Stimulated activated CD4-positive, alpha-beta T cell treated with anti-CD3 and anti-CD28 coated beads, Interleukin-15, amount 100 ng/mL, for 48 hours (primary cell): ENCODE data around the gene SATB1.
"Not testable (repeated sequence)": the region's sequence is repeated elsewhere in the genome, so short reads cannot be mapped to it uniquely, and the experiment has no call there.

Experiments
- DNase-seq, 2 donors: peaks; one replicate each; pipeline ENCODE4 v3.0.0-alpha.2; 2020; ENCODE audit warnings: low read depth in 2 of 2

The SATB1 gene

DNA sequence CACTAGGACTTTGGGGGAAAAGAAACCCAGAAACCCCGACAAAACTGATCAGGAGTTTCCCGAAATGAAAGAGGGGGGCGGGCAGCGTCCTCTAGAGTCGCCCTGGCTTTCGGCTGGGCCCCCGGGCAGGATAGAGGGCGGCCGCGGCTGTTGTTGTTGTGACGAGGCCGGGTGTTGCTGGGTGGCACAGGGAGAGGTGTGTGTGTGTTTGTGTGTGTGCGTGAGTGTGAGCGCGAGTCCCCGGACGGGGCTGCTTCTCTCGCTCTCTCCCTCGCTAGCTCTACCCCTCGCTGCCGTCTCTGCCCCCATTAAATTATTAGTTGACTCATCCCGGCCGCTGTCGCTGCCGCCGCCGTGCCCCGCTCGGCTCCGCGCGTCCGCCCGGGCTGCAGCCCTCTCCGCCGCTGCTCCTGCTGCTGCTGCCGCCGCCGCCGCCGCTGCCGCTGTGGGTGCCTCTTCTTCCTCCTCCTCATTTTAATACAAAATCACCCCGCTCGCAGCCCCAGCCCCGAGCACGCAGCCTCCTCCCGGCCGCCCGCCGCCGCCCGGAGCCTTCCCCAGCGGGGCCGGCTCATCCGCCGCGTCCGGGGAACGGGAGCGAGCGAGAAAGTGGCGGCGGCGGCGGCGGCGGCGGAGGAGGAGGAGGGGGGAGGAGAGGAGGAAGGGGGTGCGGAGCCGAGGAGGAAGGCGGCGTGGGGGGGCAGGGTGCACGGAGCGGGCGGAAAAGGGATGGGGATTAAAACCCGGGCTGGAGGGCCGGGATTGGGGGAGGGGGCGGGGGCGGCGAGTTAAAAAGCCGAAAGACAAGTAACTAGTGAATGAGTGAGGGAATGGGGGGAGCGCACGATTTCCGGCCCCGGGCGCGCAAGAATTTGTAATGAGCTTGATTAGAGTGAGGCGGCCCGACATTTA, at the start of gene SATB1:
Gene SATB1, minus strand, starts transcription at position 611 of the 912 bp plus-strand sequence. CDS start 4,372 bp downstream, outside the sequence.
- DNase-seq: peak; percentile 43 to 44

DNA sequence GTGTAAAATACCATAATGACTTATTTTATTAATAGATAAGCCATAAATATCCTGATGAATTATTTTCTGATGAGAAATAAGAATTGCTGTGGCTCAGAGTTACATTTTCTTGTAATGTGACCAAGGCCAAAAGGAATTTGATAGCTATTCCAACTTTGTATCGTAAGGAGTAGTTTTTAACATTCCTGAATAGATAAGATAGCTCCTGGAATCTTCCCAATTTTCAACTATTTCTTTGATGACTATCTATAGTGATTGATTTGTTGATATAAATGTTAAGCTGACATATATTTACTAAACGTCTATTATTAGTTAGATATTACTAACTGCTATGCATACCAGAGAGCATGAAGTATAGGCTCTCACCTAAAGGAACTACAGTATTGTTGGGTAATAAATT, 49.1 kb upstream of the SATB1 start:
- DNase-seq: no peak

DNA sequence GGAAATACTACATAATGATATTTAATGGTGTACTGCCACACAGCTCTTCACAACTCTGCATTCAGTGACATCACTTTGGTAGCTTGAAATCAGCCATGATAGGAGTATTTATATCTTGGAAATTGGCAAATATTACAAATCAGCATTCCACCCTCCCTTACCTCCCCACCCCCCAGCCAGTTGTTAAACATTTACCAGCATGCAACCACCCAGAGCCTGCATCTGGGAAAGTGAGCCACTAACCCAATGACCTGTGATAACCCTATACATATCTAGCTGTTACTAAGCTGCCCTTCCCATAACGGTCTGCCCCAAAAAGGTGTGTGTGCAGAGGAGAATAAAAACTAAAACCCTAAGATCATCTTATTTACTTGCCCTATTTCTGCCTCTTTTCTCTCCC, 44.6 kb upstream of the SATB1 start:
- DNase-seq: no peak

DNA sequence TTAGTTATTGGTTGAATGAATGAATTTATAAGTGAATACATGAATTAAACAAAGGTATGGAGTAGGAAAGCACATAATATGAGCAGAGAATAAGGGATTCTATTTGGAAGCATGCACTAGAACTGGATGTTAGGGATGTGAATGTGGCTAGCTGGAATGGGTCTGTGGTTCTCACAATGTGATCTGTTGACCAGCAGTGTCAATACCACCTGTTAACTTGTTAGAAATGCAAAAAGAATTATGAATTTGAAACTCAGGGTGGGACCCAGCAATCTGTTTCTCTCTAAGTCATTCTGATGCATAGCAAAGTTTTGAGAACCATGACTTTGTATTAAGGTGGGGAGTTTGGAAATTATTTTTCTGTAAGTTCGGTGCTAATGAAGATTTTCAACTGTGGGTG, 41.0 kb upstream of the SATB1 start:
- no peak for DNase-seq

DNA sequence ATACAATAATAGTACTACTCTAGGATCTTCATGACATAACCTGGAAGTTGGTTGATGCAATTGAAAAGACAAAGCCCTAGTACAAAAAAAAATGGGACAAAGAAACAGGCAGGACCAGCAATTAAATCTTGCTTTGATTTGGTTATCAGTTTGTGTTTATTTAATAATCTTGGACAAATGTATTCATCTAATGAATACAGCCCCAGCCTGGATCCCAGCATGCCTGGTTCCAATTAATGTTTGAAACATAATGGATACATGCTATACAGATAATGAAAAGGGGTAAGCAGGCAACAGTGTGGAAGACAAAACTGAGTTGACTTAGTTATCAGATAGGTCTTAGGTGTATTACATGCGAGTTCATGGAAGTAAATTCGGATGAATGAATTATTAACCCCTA, 29.6 kb upstream of the SATB1 start:
- DNase-seq: no peak

DNA sequence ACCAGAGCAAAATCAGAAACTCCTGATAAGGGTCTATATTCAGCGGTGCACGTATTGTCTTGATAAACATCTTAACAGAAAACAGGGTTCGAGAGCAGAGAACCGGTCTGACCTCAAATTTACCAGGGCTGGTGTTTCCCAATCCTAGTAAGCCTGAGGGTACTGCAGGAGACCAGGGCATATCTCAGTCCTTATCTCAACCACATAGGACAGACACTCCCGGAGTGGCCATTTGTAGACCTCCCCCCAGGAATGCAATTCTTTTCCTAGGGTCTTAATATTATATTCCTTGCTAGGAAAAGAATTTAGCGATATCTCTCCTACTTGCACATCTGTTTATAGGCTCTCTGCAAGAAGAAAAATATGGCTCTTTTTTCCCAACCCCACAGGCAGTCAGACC, 24.5 kb upstream of the SATB1 start:
- not testable (repeated sequence) for DNase-seq

DNA sequence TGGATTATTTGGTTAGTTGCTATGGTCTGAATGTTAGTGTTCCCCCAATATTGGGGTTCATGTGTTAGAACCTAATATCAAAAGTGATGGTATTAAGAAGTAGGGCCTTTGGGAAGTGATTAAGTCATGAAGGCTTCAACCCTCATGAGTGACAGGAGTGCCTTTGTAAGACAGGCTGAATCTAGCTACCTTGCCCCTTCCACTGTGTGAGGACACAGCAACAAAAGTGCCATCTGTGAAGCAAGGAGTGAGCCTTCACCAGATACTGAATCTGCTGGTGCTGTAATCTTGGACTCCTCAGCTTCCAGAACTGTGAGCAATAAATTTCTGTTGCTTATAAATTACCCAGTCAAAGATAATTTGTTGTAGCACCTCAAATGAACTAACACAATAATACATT, 22.6 kb upstream of the SATB1 start:
- DNase-seq: no peak

DNA sequence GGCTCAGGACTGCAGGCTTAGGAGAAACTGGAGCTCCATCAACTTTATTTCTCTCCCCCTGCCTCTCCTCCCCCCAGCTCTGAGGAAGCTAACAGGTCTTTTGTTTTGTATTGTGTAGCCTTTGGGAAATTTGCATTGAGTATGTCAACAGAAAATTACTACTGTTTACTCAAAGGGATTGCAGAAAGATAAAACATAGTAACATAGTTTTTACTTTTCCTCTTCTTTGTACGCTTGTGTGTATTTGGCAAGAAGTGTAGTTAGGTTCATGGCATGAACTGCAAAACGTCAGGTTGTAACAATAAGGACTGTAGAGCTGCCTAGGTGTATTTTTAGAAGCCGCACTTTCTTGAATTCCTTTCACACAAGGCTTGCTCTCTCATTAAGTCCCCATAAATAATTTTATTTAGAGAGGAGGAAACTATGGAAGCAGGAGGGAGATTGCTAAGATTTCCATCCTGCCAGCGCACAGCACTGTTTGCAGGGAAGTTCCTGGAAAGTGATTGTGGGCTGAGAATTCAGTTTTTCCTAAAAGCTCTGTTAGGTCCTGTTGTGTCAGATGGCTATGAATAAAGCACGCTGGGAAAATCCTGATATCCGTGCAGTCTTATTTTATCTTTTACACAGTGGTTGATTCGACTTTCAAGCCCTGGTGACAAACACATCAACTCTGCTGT, 21.1 kb upstream of the SATB1 start:
- no peak for DNase-seq

DNA sequence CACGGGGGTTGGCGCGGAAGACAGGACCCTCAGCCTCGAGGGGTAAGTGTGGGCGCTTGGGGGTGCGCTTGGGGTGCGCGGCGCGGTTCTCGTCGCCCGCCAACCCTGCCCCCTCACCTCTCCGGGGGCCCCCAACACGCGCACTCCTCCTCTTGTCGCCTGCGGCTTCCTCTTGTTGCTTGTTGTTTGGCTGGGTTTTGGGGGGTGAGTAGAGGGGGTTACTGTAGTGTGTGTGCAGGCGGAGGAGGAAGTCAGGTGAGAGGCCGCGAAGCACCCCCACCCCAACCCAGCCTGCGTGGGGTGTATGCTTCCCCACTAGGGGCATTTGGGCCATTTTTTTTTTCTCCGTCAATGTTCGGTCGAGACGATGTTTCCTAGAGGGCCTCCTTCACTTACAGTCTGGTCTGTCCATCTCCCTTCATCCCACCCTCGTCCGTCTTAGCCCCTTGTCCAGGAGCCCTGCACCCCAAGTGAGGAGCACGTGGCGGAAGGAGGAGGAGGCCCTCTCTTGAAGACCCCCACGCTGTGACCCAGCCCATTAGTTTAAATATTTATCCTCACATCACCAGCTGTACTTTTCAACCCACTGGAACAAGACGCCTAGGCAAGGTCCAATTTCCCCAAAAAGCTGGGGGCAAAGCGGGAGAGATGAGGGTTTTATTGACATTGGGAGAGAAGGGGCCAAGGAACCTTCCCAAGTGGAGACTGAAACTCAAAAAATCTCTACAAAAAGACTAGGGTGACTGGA, 20.4 kb upstream of the SATB1 start:
- peak; percentile 71 to 73 for DNase-seq

DNA sequence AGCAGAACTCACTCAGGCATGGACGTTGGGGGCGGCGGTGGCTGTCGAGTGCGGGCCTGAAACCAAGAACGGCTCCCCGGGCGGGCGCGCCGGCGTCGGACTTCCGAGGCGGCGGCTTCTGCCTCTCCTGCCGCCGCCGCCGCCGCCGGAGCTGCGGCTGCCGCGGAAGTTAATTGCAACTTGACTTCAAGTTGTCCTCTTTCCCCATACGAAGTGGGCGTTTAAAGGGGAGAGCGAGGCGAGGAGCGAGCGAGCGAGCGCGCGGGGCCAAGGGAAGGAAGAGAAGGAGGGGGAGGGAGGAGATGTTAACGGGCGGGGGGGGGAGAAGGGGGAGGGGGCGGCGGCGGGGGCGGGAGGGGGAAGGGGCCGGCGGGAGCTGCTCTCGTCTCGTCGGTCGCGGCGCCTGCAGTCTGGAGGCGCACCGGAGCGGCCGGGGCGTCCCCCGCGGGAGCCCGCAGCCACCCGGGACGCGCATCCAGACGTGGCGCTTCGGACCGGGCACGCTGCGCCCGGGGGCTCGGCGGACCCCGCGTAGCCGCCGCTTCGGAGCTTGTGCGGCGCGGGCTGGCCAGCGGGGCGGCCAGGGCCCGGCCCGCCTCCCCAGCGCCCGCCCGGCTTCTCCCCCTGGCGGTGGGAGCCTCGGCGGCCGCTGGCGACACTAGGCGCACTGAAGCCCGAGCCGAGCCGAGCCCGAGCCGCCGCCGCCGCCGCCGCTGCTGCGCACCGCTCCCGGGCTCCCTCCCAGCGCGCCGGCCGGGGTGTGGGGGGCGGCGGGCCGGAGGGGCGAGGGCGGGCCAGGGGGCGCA, 19.7 kb upstream of the SATB1 start:
- peak; percentile 69 to 73 for DNase-seq

DNA sequence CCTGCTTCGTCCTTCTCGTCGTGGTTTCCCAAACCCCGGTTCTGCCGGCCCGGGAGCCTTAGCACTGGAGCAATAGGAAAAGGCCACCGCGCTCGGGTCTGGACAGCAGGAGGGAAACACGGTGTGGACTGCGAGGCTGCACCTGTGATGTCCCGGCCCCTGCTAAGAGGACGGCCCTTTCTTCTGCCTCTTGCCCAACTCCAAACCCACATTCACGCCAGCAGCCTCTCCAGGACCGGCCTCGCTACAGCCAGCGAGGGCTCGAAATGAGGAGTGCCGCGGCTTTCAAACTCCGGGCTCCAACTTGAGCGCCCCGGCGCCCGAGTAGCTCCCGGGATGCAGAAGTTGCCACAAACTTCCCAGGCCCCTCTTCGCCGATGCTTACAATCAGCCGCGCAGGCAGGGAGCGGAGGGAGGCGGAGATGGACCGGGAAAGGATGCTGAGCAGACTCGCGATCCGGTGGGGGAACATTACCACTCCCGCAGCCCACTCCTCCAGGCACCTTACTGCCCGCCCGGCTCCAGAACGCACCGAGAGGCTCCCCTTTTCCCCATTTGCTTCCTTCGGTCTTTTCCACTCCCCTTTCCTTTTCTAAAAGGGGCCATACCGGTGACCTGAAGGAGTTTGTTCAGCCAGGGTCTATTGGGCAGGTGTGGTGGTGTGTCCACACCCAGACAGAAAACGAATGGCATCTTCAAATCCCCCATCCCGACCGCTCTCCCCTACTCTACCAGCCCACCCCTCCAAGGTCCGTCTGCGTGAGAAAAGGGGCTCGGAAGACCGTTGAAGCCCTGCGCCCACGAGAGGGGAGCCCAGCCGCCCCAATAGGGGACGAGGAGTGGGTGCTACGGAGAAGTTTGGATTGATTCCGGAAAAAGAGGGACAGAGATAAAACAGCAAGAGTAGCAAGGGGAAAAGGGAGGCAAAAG, 18.8 kb upstream of the SATB1 start:
- no peak for DNase-seq

DNA sequence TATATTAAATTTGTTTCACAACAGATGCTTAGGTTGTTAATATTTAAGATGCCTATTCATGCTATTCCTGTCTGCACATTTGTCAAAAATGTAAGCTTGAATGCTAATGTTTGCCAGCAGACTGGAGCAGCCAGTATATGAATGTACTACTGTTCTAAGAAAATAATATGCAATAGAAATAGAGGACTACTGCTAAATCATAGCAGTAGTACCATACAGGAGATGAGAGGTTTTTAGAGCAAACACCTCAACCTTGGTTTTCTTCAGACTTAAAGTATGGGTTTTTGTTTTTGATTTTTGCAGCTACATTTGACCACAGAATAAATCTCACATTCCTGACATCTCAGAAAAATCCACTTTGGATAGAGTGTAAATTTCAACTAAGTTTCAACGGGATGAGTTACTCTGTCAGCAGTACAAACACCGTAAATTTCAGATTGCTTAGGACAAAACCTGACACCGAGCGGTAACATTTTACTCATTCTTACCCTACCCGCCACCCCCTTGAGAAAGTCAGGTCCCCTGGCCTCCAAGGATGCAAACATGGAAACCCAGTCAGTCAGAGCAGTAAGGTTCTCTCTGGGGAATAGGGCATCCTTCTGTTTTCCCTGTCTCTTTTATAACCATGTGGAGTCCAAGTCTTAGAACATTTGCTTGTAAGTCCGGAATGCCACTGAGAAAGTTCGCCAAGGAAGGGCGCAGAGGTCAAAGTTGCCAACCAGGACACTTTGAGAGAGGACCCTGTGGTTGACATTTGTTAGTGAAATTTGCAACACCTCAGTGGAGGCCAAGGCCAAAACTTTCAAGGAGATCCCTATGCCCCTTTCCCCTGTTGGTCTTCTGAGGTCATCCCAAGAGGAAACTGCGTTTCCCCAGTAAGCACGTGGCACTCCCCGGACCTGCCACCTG, 17.9 kb upstream of the SATB1 start:
- peak in 1 of 2 donors; percentile 44 for DNase-seq

DNA sequence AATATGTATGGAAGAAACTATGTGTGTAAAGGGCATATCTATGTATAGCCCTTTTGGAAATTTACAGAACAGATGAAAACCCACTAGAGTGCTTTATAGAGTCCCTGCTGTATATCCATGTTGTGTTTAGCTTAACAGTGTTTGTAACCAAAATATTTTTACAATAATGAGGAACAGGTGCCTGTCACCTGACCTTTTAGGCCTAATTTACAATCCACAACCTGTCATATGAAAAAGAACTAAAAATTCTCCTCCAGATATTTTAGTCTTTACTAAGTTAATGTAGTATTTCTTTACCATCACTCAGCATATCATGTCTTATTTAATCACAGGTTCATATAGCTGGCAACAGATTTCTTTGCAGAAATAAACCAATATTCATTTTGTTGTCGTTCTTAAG, 16.4 kb upstream of the SATB1 start:
- DNase-seq: no peak

DNA sequence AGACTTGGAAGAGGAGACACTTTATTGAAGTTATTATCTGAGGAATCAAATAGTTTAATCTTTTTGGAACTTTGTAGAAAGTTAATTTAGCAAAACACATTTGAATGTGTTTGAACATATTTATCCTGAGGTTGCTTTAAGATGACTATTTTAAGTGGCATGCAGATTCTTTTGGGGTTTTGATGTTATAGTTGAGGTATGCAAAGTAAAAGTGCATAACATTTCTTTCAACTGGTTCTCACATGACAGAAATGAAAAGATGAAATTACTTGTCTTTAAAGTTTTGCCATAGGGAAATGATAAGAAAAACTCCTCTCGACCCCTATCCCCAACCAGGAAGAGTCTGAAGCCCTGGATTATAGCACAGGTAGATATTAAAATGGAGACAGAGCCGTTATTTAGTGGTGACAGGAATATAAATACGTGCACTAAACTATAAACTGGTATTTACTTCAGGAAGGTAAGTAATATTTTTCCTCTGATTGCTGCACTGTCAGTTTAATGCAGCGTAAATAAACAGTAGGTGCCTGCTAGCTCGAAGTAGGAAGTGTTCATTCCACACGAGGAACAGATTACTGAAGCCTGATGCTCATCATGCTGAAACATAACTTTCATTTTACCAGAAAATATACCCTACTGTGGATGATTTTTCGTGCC, 15.1 kb upstream of the SATB1 start:
- no peak for DNase-seq

DNA sequence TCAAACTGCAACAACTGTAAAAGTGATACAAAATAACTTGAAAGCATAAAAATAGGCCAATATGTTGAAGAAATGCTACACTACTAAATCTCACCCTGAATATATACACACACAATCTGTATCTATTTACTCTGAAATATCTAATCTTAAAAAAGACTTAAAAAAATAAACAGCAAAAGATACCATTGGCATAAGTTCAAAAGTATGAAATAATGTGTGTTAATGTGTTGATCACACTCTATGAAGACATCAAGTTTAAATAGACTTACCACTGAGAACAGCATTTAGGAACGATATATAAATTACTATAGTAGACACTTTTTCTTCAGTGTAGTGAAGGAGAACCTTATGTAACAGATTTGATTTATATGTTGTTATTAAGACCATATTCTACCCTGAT, 14.1 kb upstream of the SATB1 start:
- no peak for DNase-seq

DNA sequence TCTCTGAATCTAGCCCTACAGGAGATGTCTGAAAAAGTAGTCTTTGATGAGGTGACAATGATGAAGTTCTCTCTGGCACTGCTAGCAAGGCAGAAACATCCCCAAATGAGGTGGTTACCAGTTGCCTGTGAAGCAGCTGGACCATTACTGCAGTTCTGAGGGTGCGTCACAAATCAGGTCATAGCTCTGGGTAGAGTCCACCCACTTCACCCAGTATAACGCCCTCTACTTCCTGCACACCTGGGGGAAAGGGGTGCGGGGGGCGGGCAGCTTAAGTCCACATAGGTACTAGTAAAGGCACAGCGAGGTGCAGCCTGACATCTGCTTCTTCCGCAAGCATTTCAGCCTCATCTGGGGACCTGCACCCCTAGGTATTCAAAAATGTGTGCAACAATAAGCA, 13.4 kb upstream of the SATB1 start:
- peak; percentile 63 to 66 for DNase-seq

DNA sequence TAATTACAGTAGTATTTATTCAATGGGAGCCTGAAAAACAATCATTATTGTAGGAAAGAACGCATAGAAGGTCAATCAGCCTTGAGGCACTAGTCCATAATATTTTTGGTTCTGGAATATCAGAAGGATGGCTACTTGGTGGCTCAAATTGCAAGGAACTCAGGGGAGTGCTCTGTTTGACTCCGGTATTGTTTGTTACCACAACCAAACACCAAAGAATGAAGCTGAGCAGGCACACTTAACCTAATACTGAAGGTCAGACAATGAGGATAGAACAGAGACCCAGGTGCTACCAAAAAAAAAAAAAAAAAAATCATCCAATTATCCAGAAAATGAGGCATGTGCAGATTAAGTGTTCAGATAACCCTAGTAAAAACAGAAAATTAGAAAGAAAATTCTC, 11.1 kb upstream of the SATB1 start:
- DNase-seq: no peak

DNA sequence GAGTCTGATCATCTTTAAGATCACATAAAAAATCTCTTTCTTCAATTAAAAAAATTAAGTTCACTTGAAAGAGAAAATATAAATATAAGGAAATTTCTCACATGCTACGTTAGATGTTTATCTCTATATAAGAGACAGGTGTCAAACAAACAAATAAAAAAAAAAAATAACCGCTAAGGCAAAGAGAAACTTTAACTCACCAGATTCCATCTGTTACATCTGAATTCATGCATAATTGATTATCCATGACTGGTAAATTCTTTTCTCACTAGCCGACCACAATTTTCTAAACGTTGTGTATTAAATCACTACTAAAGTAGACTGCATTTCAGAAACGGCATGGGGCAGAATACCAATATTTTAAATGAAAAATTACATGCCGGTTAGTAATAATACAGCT, 9.6 kb upstream of the SATB1 start:
- no peak for DNase-seq

DNA sequence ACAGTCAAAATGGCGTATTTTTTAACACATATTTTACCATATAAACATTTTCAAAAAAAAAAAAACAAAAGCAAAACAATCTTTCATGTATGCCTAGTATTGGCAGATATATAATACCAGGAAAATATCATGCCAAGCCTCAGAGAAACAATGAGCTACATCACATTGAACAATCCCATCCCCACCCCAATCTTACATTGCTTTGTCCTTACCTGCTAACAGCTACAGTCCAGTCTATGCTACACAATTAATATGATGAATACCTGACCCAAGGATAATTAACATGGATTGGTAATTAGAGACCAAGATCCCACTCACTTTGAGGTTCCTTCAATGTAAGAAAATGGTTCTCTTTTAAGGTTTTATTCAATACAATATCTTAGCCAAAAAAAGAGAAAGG, 7.6 kb upstream of the SATB1 start:
- DNase-seq: no peak
